ENCODE measurements around the gene TUNAR.

DNA sequence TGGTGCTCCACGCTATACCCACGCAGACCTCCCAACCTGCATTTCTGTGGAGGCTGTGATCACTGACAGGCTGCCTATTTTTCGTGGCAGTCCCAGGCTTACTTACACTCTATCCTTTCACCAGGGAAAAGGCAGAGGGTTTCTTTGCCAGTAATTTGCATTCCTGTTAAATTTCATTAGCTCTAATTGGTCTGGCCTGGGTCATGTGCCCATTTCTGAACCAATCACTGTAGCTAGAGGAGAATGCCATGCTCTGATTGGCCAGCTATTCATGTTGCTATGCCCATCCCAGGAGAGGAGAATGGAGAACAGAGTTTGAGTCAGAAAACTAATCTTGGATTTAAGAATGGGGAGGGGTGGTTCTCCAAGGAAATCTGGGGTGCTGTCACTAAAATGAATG lies 43.2 kb upstream of the TUNAR start:
- TF ChIP-seq POLR2AphosphoS5 (IDR thresholded peaks at IDR 0.05) (no peak), EZH2 (IDR thresholded peaks at IDR 0.05; ENCODE audit: borderline replicate concordance, insufficient read depth, low read length, poor library complexity, severe bottlenecking) (no peak), MXI1 (conservative IDR thresholded peaks at IDR 0.05; ENCODE audit: poor library complexity, severe bottlenecking) (no peak)
- TF ChIP-seq, protein P1, sequence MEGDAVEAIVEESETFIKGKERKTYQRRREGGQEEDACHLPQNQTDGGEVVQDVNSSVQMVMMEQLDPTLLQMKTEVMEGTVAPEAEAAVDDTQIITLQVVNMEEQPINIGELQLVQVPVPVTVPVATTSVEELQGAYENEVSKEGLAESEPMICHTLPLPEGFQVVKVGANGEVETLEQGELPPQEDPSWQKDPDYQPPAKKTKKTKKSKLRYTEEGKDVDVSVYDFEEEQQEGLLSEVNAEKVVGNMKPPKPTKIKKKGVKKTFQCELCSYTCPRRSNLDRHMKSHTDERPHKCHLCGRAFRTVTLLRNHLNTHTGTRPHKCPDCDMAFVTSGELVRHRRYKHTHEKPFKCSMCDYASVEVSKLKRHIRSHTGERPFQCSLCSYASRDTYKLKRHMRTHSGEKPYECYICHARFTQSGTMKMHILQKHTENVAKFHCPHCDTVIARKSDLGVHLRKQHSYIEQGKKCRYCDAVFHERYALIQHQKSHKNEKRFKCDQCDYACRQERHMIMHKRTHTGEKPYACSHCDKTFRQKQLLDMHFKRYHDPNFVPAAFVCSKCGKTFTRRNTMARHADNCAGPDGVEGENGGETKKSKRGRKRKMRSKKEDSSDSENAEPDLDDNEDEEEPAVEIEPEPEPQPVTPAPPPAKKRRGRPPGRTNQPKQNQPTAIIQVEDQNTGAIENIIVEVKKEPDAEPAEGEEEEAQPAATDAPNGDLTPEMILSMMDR (IDR thresholded peaks at IDR 0.05; ENCODE audit: poor library complexity, severe bottlenecking) = no peak
- TF ChIP-seq, protein P2, sequence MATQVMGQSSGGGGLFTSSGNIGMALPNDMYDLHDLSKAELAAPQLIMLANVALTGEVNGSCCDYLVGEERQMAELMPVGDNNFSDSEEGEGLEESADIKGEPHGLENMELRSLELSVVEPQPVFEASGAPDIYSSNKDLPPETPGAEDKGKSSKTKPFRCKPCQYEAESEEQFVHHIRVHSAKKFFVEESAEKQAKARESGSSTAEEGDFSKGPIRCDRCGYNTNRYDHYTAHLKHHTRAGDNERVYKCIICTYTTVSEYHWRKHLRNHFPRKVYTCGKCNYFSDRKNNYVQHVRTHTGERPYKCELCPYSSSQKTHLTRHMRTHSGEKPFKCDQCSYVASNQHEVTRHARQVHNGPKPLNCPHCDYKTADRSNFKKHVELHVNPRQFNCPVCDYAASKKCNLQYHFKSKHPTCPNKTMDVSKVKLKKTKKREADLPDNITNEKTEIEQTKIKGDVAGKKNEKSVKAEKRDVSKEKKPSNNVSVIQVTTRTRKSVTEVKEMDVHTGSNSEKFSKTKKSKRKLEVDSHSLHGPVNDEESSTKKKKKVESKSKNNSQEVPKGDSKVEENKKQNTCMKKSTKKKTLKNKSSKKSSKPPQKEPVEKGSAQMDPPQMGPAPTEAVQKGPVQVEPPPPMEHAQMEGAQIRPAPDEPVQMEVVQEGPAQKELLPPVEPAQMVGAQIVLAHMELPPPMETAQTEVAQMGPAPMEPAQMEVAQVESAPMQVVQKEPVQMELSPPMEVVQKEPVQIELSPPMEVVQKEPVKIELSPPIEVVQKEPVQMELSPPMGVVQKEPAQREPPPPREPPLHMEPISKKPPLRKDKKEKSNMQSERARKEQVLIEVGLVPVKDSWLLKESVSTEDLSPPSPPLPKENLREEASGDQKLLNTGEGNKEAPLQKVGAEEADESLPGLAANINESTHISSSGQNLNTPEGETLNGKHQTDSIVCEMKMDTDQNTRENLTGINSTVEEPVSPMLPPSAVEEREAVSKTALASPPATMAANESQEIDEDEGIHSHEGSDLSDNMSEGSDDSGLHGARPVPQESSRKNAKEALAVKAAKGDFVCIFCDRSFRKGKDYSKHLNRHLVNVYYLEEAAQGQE (IDR thresholded peaks at IDR 0.05; ENCODE audit: borderline replicate concordance) = no peak
